ENCODE measurements around the gene NDRG2. TPM values are rescaled to one million over a fixed set of nuclear protein-coding genes. Genes with fewer than 3 reads are reported as not detected.

NDRG2 gene
- total RNA-seq, 1 donor from 2014 or later: 11.8 TPM

DNA sequence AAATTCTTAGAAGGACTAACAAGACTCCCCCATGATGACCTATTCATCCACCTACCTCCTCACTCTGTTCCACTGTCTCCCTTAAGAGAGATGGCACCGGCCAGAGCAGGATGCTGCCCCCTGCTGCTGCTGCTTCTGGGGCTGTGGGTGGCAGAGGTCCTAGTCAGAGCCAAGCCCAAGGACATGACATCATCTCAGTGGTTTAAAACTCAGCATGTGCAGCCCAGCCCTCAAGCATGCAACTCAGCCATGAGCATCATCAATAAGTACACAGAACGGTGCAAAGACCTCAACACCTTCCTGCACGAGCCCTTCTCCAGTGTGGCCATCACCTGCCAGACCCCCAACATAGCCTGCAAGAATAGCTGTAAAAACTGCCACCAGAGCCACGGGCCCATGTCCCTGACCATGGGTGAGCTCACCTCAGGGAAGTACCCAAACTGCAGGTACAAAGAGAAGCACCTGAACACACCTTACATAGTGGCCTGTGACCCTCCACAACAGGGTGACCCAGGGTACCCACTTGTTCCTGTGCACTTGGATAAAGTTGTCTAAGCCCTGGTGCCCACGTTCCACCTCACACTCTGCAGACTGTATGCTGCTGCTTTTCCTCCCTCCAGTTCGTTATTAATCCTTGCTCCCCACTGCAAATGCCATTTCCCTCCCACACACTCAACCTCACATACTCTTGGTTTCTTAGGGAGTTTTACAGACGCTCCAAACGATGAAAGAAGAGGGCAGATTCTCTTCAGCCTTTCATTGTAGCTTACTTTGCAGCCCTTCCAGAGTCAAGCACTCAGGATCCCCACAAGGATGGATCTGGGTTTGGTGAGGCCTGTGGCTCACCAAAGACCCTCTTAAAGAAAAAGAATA is 33.2 kb upstream of the NDRG2 start, which contains the start of gene RNASE8:
Gene RNASE8 (plus strand): TSS at position 20 of the 873 bp plus-strand sequence. CDS start 71 bp downstream, at position 91.
- no peaks in the 10 kb centered on the region for H3K9me3 Mint-ChIP-seq (ENCODE audit: unreplicated experiment)
- DNase-seq (ENCODE audit: low read depth) (peak; percentile 54), FAIRE-seq (no peak)
- no peaks in the 10 kb centered on the region for H3K27me3 Mint-ChIP-seq (ENCODE audit: low read depth, unreplicated experiment)
- H3K36me3 Mint-ChIP-seq (ENCODE audit: low read depth, unreplicated experiment): no peaks in the 10 kb centered on the region
- peaks cover 49% of the 10 kb centered on the region for H3K4me1 Mint-ChIP-seq (ENCODE audit: low read depth, unreplicated experiment)
- H3K4me3 Mint-ChIP-seq (ENCODE audit: unreplicated experiment): peak within 1 kb of the TSS; percentile 20
- Histone ChIP-seq H3K36me3 (ENCODE audit: insufficient read depth, low read length) (no peaks in the 10 kb centered on the region), H3K27me3 (ENCODE audit: insufficient read depth, low read length) (no peaks in the 10 kb centered on the region), H2AFZ (ENCODE audit: low read depth, low read length) (no peak within 1 kb of the TSS), H4K20me1 (ENCODE audit: insufficient read depth, low read length) (no peaks in the 10 kb centered on the region), H3K9ac (ENCODE audit: low read length) (no peak within 1 kb of the TSS), H3K4me1 (ENCODE audit: insufficient read depth, low read length) (peaks cover 14% of the 10 kb centered on the region), H3K9me3 (ENCODE audit: insufficient read depth, low read depth, low read length) (no peaks in the 10 kb centered on the region), H3K4me3 (ENCODE audit: insufficient read depth, low read depth, low read length) (no peak within 1 kb of the TSS), H3K4me2 (ENCODE audit: low read length) (peak within 1 kb of the TSS; percentile 37), H3K79me2 (ENCODE audit: insufficient read depth, low read length) (no peaks in the 10 kb centered on the region), H3K27ac (ENCODE audit: low read depth, low read length) (no peak within 1 kb of the TSS)
- TF ChIP-seq EZH2 (IDR thresholded peaks at IDR 0.05; ENCODE audit: insufficient read depth, low read length): no peak
- TF ChIP-seq, protein P1, sequence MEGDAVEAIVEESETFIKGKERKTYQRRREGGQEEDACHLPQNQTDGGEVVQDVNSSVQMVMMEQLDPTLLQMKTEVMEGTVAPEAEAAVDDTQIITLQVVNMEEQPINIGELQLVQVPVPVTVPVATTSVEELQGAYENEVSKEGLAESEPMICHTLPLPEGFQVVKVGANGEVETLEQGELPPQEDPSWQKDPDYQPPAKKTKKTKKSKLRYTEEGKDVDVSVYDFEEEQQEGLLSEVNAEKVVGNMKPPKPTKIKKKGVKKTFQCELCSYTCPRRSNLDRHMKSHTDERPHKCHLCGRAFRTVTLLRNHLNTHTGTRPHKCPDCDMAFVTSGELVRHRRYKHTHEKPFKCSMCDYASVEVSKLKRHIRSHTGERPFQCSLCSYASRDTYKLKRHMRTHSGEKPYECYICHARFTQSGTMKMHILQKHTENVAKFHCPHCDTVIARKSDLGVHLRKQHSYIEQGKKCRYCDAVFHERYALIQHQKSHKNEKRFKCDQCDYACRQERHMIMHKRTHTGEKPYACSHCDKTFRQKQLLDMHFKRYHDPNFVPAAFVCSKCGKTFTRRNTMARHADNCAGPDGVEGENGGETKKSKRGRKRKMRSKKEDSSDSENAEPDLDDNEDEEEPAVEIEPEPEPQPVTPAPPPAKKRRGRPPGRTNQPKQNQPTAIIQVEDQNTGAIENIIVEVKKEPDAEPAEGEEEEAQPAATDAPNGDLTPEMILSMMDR (IDR thresholded peaks at IDR 0.05; ENCODE audit: insufficient read depth, low read depth, low read length): no peak
- H3K27ac Mint-ChIP-seq (ENCODE audit: unreplicated experiment): peak within 1 kb of the TSS; percentile 85

- Mint-ChIP-seq H3K27ac (ENCODE audit: unreplicated experiment) (no peak overlapping the region), H3K36me3 (ENCODE audit: low read depth, unreplicated experiment) (no peaks in the 10 kb centered on the region), H3K27me3 (ENCODE audit: low read depth, unreplicated experiment) (no peaks in the 10 kb centered on the region), H3K9me3 (ENCODE audit: unreplicated experiment) (no peaks in the 10 kb centered on the region), H3K4me1 (ENCODE audit: low read depth, unreplicated experiment) (peaks cover 40% of the 10 kb centered on the region), H3K4me3 (ENCODE audit: unreplicated experiment) (no peak overlapping the region)
- Histone ChIP-seq H3K9ac (ENCODE audit: low read length) (no peak overlapping the region), H3K4me1 (ENCODE audit: insufficient read depth, low read length) (peaks cover 12% of the 10 kb centered on the region), H3K9me3 (ENCODE audit: insufficient read depth, low read depth, low read length) (no peaks in the 10 kb centered on the region), H3K27me3 (ENCODE audit: insufficient read depth, low read length) (no peaks in the 10 kb centered on the region), H3K4me3 (ENCODE audit: insufficient read depth, low read depth, low read length) (no peak overlapping the region), H3K27ac (ENCODE audit: low read depth, low read length) (no peak overlapping the region), H4K20me1 (ENCODE audit: insufficient read depth, low read length) (no peaks in the 10 kb centered on the region), H2AFZ (ENCODE audit: low read depth, low read length) (no peak overlapping the region), H3K4me2 (ENCODE audit: low read length) (no peak overlapping the region), H3K36me3 (ENCODE audit: insufficient read depth, low read length) (no peaks in the 10 kb centered on the region), H3K79me2 (ENCODE audit: insufficient read depth, low read length) (no peaks in the 10 kb centered on the region)
- no peak for DNase-seq (ENCODE audit: low read depth)
- no peak for TF ChIP-seq EZH2 (IDR thresholded peaks at IDR 0.05; ENCODE audit: insufficient read depth, low read length)
- TF ChIP-seq, protein P1 (IDR thresholded peaks at IDR 0.05; ENCODE audit: insufficient read depth, low read depth, low read length): no peak
- FAIRE-seq: no peak
These were observed 31.8 kb upstream of the NDRG2 start for GRCh38 chr14:21056520-21057163.
